HepG2 (cell line): ENCODE data around the gene IGDCC3. TPM values are rescaled to one million over a fixed set of nuclear protein-coding genes. Genes with fewer than 3 reads are reported as not detected.
A peak's percentile ranks its signal among the peaks of the same experiment; 100 is the strongest.

Experiments used
- ARID3A ChIP-seq: IDR thresholded peaks from 2 replicates; pipeline ENCODE4 v1.6.1; 2012; ENCODE audit warnings: low read depth, low read length, improper control_type of control experiment
- FOXK1 ChIP-seq: sonication (generic); formaldehyde crosslinking; IDR thresholded peaks from 2 replicates; pipeline ENCODE4 v1.4.0; 2020; ENCODE audit warnings: low read depth, missing genetic modification reagents, borderline replicate concordance
- HOXA3 ChIP-seq: sonication (generic); formaldehyde crosslinking; IDR thresholded peaks from 2 replicates; pipeline ENCODE4 v1.5.0; 2020; ENCODE audit warnings: missing genetic modification reagents
- MAZ ChIP-seq, 2 experiments: sonication (generic) in 1 of 2; formaldehyde crosslinking in 1 of 2; IDR thresholded peaks; 2 replicates each; pipeline versions ENCODE4 v1.5.0 to v1.6.1; 2012 to 2020; ENCODE audit warnings: low read depth in 2 of 2, mild to moderate bottlenecking in 2 of 2, borderline replicate concordance in 1 of 2, improper control_type of control experiment in 1 of 2, low read length in 1 of 2, missing genetic modification reagents in 1 of 2, moderate library complexity in 1 of 2
- MED1 ChIP-seq: sonication (generic); formaldehyde crosslinking; IDR thresholded peaks from 2 replicates; pipeline ENCODE4 v1.4.0; 2020; ENCODE audit warnings: missing genetic modification reagents
- SALL1 ChIP-seq: sonication (generic); formaldehyde crosslinking; IDR thresholded peaks from 2 replicates; pipeline ENCODE4 v1.8.0; 2022; ENCODE audit warnings: mild to moderate bottlenecking, missing genetic modification reagents
- SOX6 ChIP-seq, 2 experiments: fragments of 450-650 bp in 1 of 2; sonication (generic) in 1 of 2; formaldehyde crosslinking in 1 of 2; IDR thresholded peaks; 2 replicates each; pipeline versions ENCODE4 v1.4.0 to v1.6.1; 2017 to 2020; ENCODE audit warnings: antibody characterized with exemption in 1 of 2, mild to moderate bottlenecking in 1 of 2, missing genetic modification reagents in 1 of 2
- ZBTB7B ChIP-seq: sonication (generic); formaldehyde crosslinking; IDR thresholded peaks from 2 replicates; pipeline ENCODE4 v1.4.0; 2020; ENCODE audit warnings: missing genetic modification reagents
- ZNF280D ChIP-seq: sonication (generic); formaldehyde crosslinking; IDR thresholded peaks from 2 replicates; pipeline ENCODE4 v1.5.1; 2020; ENCODE audit warnings: mild to moderate bottlenecking, missing genetic modification reagents
- ZNF350 ChIP-seq: sonication (generic); formaldehyde crosslinking; IDR thresholded peaks from 2 replicates; pipeline ENCODE4 v1.4.0; 2020; ENCODE audit warnings: mild to moderate bottlenecking, low read depth, missing genetic modification reagents, borderline replicate concordance
- ZNF512 ChIP-seq: sonication (generic); formaldehyde crosslinking; IDR thresholded peaks from 2 replicates; pipeline ENCODE4 v1.4.0; 2020; ENCODE audit warnings: mild to moderate bottlenecking, missing genetic modification reagents
- ZNF614 ChIP-seq: IDR thresholded peaks from 2 replicates; pipeline ENCODE4 v1.6.1; 2018; ENCODE audit warnings: missing biosample characterization, missing genetic modification reagents, inconsistent platforms, borderline replicate concordance
- polyA plus RNA-seq, 8 experiments: library from polyadenylated mRNA; depleted of rRNA in 3 of 8; stranded (reverse) in 7 of 8; unstranded in 1 of 8; fragments of >200 nt; fragmentation: Illumina TruSeq in 4 of 8; extraction: Trizol in 4 of 8; gene quantifications; 2 replicates each; pipeline versions ENCODE4 v1.2.1 to v1.2.3, GENCODE V29; 2011 to 2016; ENCODE audit warnings: low read depth in 4 of 8, missing spikeins in 1 of 8, mixed read lengths in 1 of 8; ENCODE audit not compliant: insufficient read depth in 1 of 8
- total RNA-seq, 5 experiments: library from RNA; depleted of rRNA; stranded (reverse); fragments of >200 nt; fragmentation: Illumina TruSeq; extraction: Trizol; gene quantifications; 2 replicates each; pipeline ENCODE4 v1.2.3, GENCODE V29; 2016; ENCODE audit warnings: low read depth in 1 of 5
- TF ChIP-seq, protein P1 (sequence below): IDR thresholded peaks from 2 replicates; pipeline ENCODE4 v1.6.1; 2016; ENCODE audit warnings: mild to moderate bottlenecking
- TF ChIP-seq, protein P2 (sequence below): sonication (generic); formaldehyde crosslinking; IDR thresholded peaks from 2 replicates; pipeline ENCODE4 v1.5.1; 2020; ENCODE audit warnings: missing genetic modification reagents, mild to moderate bottlenecking, borderline replicate concordance

IGDCC3 gene
- total and polyA plus RNA-seq, 2 of the 13 experiments (the other 11 are each of a cell fraction or from before 2014, with no cell fraction given) = 30.1 to 51.8 TPM

DNA sequence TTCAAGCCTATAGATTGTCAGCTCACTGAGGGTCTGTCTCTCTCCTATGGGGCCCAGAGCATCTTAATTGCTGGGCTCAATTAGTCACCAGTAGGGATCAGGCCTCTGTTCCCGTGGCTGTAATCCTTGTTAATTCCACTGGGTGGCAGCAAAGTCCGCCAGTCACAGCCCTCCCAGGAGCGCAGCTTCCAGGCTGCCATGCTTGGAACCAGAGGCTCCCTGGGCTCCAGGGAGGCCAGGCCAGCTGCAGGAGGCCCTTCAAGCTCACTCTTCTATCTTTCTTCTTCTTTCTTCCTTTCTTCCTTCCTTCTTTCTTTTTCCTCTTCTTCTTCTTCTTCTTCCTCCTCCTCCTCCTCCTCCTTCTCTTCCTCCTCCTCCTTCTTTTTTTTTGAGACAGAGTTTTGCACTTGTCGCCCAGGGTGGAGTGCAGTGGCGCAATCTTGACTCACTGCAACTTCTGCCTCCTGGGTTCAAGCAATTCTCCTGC, 58.9 kb downstream of the IGDCC3 start (continued):
- TF ChIP-seq ARID3A = peak; percentile 43; the same call in 1 of the 2 replicates
- 0 out of 2 replicates have a peak, but pooled peaks have one; percentile 35 for TF ChIP-seq ZNF280D (CRISPR knock-in tag)
- 0 out of 2 replicates have a peak, but pooled peaks have one; percentile 19 for TF ChIP-seq ZBTB7B (CRISPR knock-in tag)
- TF ChIP-seq SALL1 = peak; percentile 60; the same call in 1 of the 2 replicates
- TF ChIP-seq ZNF350 (CRISPR knock-in tag) = peak; percentile 31; the same call in 1 of the 2 replicates
- no peak for TF ChIP-seq SOX6 (IDR thresholded peaks at IDR 0.05)
- peak; percentile 32; the same call in 1 of the 2 replicates for TF ChIP-seq SOX6 (CRISPR knock-in tag; IDR thresholded peaks at IDR 0.05)
- peak; percentile 41; the same call in 1 of the 2 replicates for TF ChIP-seq FOXK1
- TF ChIP-seq, protein P1, sequence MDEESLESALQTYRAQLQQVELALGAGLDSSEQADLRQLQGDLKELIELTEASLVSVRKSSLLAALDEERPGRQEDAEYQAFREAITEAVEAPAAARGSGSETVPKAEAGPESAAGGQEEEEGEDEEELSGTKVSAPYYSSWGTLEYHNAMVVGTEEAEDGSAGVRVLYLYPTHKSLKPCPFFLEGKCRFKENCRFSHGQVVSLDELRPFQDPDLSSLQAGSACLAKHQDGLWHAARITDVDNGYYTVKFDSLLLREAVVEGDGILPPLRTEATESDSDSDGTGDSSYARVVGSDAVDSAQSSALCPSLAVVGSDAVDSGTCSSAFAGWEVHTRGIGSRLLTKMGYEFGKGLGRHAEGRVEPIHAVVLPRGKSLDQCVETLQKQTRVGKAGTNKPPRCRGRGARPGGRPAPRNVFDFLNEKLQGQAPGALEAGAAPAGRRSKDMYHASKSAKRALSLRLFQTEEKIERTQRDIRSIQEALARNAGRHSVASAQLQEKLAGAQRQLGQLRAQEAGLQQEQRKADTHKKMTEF (CRISPR knock-in tag) = 0 out of 2 replicates have a peak, but pooled peaks have one; percentile 45
- peak; percentile 44; the same call in 1 of the 2 replicates for TF ChIP-seq HOXA3 (CRISPR knock-in tag)
- TF ChIP-seq MAZ (IDR thresholded peaks at IDR 0.05; ENCODE audit: borderline replicate concordance, low read depth, low read length) = no peak; the same call in 1 of the 2 replicates
- 0 out of 2 replicates have a peak, but pooled peaks have one; percentile 38 for TF ChIP-seq MAZ (CRISPR knock-in tag; IDR thresholded peaks at IDR 0.05; ENCODE audit: low read depth)
- peak; percentile 83; the same call in 1 of the 2 replicates for TF ChIP-seq ZNF512 (CRISPR knock-in tag)
- peak; percentile 58; the same call in 1 of the 2 replicates for TF ChIP-seq ZNF614 (CRISPR knock-in tag)
- TF ChIP-seq, protein P2, sequence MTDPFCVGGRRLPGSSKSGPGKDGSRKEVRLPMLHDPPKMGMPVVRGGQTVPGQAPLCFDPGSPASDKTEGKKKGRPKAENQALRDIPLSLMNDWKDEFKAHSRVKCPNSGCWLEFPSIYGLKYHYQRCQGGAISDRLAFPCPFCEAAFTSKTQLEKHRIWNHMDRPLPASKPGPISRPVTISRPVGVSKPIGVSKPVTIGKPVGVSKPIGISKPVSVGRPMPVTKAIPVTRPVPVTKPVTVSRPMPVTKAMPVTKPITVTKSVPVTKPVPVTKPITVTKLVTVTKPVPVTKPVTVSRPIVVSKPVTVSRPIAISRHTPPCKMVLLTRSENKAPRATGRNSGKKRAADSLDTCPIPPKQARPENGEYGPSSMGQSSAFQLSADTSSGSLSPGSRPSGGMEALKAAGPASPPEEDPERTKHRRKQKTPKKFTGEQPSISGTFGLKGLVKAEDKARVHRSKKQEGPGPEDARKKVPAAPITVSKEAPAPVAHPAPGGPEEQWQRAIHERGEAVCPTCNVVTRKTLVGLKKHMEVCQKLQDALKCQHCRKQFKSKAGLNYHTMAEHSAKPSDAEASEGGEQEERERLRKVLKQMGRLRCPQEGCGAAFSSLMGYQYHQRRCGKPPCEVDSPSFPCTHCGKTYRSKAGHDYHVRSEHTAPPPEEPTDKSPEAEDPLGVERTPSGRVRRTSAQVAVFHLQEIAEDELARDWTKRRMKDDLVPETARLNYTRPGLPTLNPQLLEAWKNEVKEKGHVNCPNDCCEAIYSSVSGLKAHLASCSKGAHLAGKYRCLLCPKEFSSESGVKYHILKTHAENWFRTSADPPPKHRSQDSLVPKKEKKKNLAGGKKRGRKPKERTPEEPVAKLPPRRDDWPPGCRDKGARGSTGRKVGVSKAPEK (CRISPR knock-in tag) = peak; percentile 78
- 0 out of 2 replicates have a peak, but pooled peaks have one; percentile 21 for TF ChIP-seq MED1 (CRISPR knock-in tag)
